Activated T-helper 9 cell treated with anti-CD3 and anti-CD28 coated beads, Interleukin-2, amount 50 U/mL, for 16 hours (primary cell): ENCODE results near the gene ZEB2.

ENCODE experiments used
- DNase-seq: peaks from one replicate; pipeline ENCODE4 v3.0.0-alpha.2; 2020; ENCODE audit warnings: low read depth

ZEB2 gene

GRCh38 chr2:144528108-144528507 is 8.2 kb upstream of the ZEB2 start:
- no peak for DNase-seq

- DNase-seq, result no peak
Measured at GRCh38 chr2:144526831-144527230, 6.9 kb upstream of the ZEB2 start.

- DNase-seq, result no peak
Measured at GRCh38 chr2:144524118-144525009, 4.4 kb upstream of the ZEB2 start.

- no peak for DNase-seq
Measured at GRCh38 chr2:144523596-144524117, 3.7 kb upstream of the ZEB2 start.

- no peak for DNase-seq
Measured at GRCh38 chr2:144522897-144523595, 3.1 kb upstream of the ZEB2 start.

GRCh38 chr2:144522176-144522896 is 2.4 kb upstream of the ZEB2 start:
- no peak for DNase-seq

GRCh38 chr2:144521686-144522085 is 1.8 kb upstream of the ZEB2 start:
- no peak for DNase-seq

GRCh38 chr2:144520756-144521487 is 1.0 kb upstream of the ZEB2 start:
- no peak for DNase-seq

GRCh38 chr2:144519597-144519933 is 354 bp downstream of the ZEB2 start:
- DNase-seq, result no peak

GRCh38 chr2:144518748-144519596 is 947 bp downstream of the ZEB2 start:
- no peak for DNase-seq

GRCh38 chr2:144517866-144518747 is 1.8 kb downstream of the ZEB2 start:
- no peak for DNase-seq

GRCh38 chr2:144516981-144517865 is 2.7 kb downstream of the ZEB2 start:
- peak; percentile 37 for DNase-seq

GRCh38 chr2:144516411-144516980 is 3.4 kb downstream of the ZEB2 start:
- DNase-seq, result no peak

GRCh38 chr2:144515696-144516410 is 4.1 kb downstream of the ZEB2 start:
- no peak for DNase-seq

GRCh38 chr2:144515099-144515695 is 4.7 kb downstream of the ZEB2 start:
- no peak for DNase-seq

GRCh38 chr2:144514616-144515091 is 5.3 kb downstream of the ZEB2 start:
- no peak for DNase-seq

- DNase-seq, result no peak
Measured at GRCh38 chr2:144513388-144514101, 6.4 kb downstream of the ZEB2 start.
